Measurements from ENCODE around the gene IFI27. TPM values are rescaled to one million over a fixed set of nuclear protein-coding genes. Genes with fewer than 3 reads are reported as not detected.

Gene IFI27
- total and polyA plus RNA-seq, 3 donors from 2014 or later, result 312 to 531 (median 388) TPM

- no peak for TF ChIP-seq CTCF (IDR thresholded peaks at IDR 0.05)
- TF ChIP-seq POLR2A (IDR thresholded peaks at IDR 0.05), result no peak
- no peaks in the 10 kb centered on the region for H3K9me3 ChIP-seq
- no peak overlapping the region for H3K27ac ChIP-seq
- no peaks in the 10 kb centered on the region for H3K27me3 ChIP-seq
- intact Hi-C loops (cut with DNase I; ENCODE audit: low total_unique reads), result no loop called here
- no peaks in the 10 kb centered on the region for H3K36me3 ChIP-seq (ENCODE audit: low read depth, missing control alignments)
- WGBS, 2 donors, result 95% methylated on average over 9 of the region's 9 CpGs
- H3K4me1 ChIP-seq, result no peaks in the 10 kb centered on the region
- DNase-seq, result no peak
- no peak overlapping the region for H3K4me3 ChIP-seq
Observed at GRCh38 chr14:94123296-94123695, 12.8 kb downstream of the IFI27 start.

DNA sequence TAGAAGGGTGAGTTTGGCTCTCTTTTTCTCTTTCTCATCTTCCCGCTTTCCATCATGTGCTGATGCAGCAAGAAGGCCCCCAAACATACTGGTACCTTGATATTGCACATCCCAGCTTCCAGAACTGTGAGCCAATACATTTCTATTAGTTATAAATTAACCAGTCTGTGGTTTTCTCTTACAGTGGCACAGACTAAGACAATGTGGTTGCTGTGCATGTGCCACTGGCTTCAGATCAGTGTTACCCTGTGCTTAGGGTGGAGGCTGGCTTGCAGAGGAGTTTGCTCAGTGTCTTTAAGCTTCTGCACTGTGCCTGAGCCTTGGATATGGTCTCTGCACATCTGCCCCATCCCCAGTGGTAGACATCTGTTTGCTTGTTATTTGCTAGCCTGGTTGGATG, 13.3 kb downstream of the IFI27 start:
- H3K4me3 ChIP-seq, result no peak overlapping the region
- no peaks in the 10 kb centered on the region for H3K27me3 ChIP-seq
- intact Hi-C loops (cut with DNase I; ENCODE audit: low total_unique reads), result no loop called here
- DNase-seq, result peak; percentile 4
- H3K4me1 ChIP-seq, result no peaks in the 10 kb centered on the region
- TF ChIP-seq POLR2A (IDR thresholded peaks at IDR 0.05) (no peak), CTCF (IDR thresholded peaks at IDR 0.05) (no peak)
- H3K36me3 ChIP-seq (ENCODE audit: low read depth, missing control alignments), result no peaks in the 10 kb centered on the region
- no peaks in the 10 kb centered on the region for H3K9me3 ChIP-seq
- no peak overlapping the region for H3K27ac ChIP-seq
- WGBS, 2 donors, result 87 to 100% methylated on average over 1 of the region's 1 CpG

DNA sequence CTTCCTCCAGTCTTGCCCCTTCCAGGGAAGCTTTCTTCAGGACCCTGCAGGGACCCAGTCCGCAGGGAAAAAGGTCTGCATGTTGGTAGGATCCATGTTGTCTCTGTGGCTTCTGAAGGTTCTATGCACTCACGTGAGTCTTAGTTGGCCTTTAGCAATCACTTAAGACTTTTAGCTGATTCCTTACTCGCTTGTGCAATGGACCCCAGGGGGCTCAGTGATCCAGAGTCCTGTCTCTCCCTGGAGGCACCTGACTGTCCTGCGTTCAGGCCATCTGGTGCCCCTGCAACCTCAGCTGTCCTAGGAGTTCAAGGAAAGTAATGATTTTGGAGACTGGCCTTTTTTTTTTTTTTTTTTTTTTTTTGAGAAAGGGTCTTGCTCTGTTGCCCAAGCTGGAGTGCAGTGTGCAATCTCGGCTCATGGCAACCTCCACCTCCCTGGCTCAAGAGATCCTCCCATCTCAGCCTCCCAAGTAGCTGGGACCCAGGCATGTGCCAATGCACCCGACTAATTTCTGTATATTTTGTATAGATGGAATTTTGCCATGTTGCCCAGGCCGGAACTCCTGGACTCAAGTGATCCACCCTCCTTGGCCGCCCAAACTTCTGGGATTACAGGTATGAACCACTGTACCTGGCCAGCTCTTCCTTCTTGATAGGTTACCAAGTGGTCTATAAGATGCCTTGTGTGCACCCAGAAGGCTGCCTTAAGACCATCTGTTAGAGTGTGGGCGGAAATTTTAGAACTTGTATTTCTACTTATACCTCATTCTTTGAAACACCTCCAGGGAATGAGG, 14.2 kb downstream of the IFI27 start:
- WGBS, 2 donors, result 82 to 88% methylated on average over 9 of the region's 9 CpGs
- peak; percentile 9 for DNase-seq
- H3K9me3 ChIP-seq, result no peaks in the 10 kb centered on the region
- H3K27me3 ChIP-seq, result no peaks in the 10 kb centered on the region
- no peaks in the 10 kb centered on the region for H3K36me3 ChIP-seq (ENCODE audit: low read depth, missing control alignments)
- intact Hi-C loops (cut with DNase I; ENCODE audit: low total_unique reads), result no loop called here
- no peak overlapping the region for H3K4me3 ChIP-seq
- no peaks in the 10 kb centered on the region for H3K4me1 ChIP-seq
- H3K27ac ChIP-seq, result no peak overlapping the region
- no peak for TF ChIP-seq POLR2A (IDR thresholded peaks at IDR 0.05)
- no peak for TF ChIP-seq CTCF (IDR thresholded peaks at IDR 0.05)

- no peak for TF ChIP-seq CTCF (IDR thresholded peaks at IDR 0.05)
- TF ChIP-seq POLR2A (IDR thresholded peaks at IDR 0.05), result no peak
- H3K36me3 ChIP-seq (ENCODE audit: low read depth, missing control alignments), result no peaks in the 10 kb centered on the region
- no peak overlapping the region for H3K27ac ChIP-seq
- no peaks in the 10 kb centered on the region for H3K9me3 ChIP-seq
- intact Hi-C loops (cut with DNase I; ENCODE audit: low total_unique reads), result no loop called here
- H3K4me3 ChIP-seq, result no peak overlapping the region
- no peaks in the 10 kb centered on the region for H3K4me1 ChIP-seq
- peak; percentile 11 for DNase-seq
- H3K27me3 ChIP-seq, result no peaks in the 10 kb centered on the region
- 89 to 90% methylated on average over 6 of the region's 6 CpGs for WGBS, 2 donors
Observed at GRCh38 chr14:94125659-94126418, 15.3 kb downstream of the IFI27 start.

Data from testis (tissue), 3 donors.